ENCODE data around the gene ALPP.
"Not testable (repeated sequence)": the region's sequence is repeated elsewhere in the genome, so short reads cannot be mapped to it uniquely, and the experiment has no call there.

ALPP gene

GRCh38 chr2:232368311-232368731 is 10.2 kb upstream of the ALPP start (continued):
- no peak for TF ChIP-seq ZBTB11 (tag by site-specific recombination; conservative IDR thresholded peaks at IDR 0.05; ENCODE audit: low read depth)
- no peak for TF ChIP-seq HIC1 (tag by site-specific recombination; IDR thresholded peaks at IDR 0.05)
- TF ChIP-seq HOXD13 (CRISPR knock-in tag; IDR thresholded peaks at IDR 0.05; ENCODE audit: borderline replicate concordance), result no peak
- TF ChIP-seq ZNF214 (tag by site-specific recombination; IDR thresholded peaks at IDR 0.05; ENCODE audit: borderline replicate concordance), result no peak
- no peak for TF ChIP-seq ZNF148 (tag by site-specific recombination; IDR thresholded peaks at IDR 0.05; ENCODE audit: borderline replicate concordance)
- TF ChIP-seq INSM2 (tag by site-specific recombination; IDR thresholded peaks at IDR 0.05), result no peak

GRCh38 chr2:232369126-232369951 is 9.2 kb upstream of the ALPP start:
- Histone ChIP-seq H3K4me3 (ENCODE audit: low read depth, low read length) (no peak overlapping the region), H3K36me3 (ENCODE audit: control insufficient read depth in 2 of 2, insufficient read depth in 1 of 2, low read length in 2 of 2) (no peaks in the 10 kb centered on the region), H3K27ac (ENCODE audit: extremely low read depth, low read depth, low read length) (no peak overlapping the region), H3K9me3 (ENCODE audit: control insufficient read depth, insufficient read depth, low read depth, low read length) (no peaks in the 10 kb centered on the region), H3K4me1 (ENCODE audit: control insufficient read depth, insufficient read depth, low read length) (no peaks in the 10 kb centered on the region)
- TF ChIP-seq PBX3 (CRISPR knock-in tag; IDR thresholded peaks at IDR 0.05) (no peak), ZNF274 (IDR thresholded peaks at IDR 0.05; ENCODE audit: low read length) (no peak), ZNF274 (tag by site-specific recombination; IDR thresholded peaks at IDR 0.05; ENCODE audit: borderline replicate concordance) (no peak), ZNF433 (tag by site-specific recombination; IDR thresholded peaks at IDR 0.05; ENCODE audit: low read depth) (no peak), ZNF747 (tag by site-specific recombination; IDR thresholded peaks at IDR 0.05) (no peak)
- CTCF ChIA-PET, result interaction anchor here (5.2 kb wide), 1 partner anchor 71 kb away, joined by 49 read pairs; no protein-coding TSS in a partner anchor
- POLR2A ChIA-PET, result no interaction called here

GRCh38 chr2:232370007-232370406 is 8.5 kb upstream of the ALPP start:
- H3K27ac ChIP-seq (ENCODE audit: extremely low read depth, low read depth, low read length); H3K9me3 ChIP-seq (ENCODE audit: control insufficient read depth, insufficient read depth, low read depth, low read length); POLR2A ChIA-PET; H3K36me3 ChIP-seq (ENCODE audit: control insufficient read depth in 2 of 2, insufficient read depth in 1 of 2, low read length in 2 of 2); H3K4me3 ChIP-seq (ENCODE audit: low read depth, low read length); H3K4me1 ChIP-seq (ENCODE audit: control insufficient read depth, insufficient read depth, low read length): not testable (repeated sequence)
- CTCF ChIA-PET, result interaction anchor here (5.2 kb wide), 1 partner anchor 70 kb away, joined by 49 read pairs; no protein-coding TSS in a partner anchor

All from HEK293 (cell line).